ENCODE data around the gene PTPRK. TPM values are rescaled to one million over a fixed set of nuclear protein-coding genes. Genes with fewer than 3 reads are reported as not detected.

The PTPRK gene
- total and polyA plus RNA-seq, 2 of the 8 experiments (the other 6 are each of a cell fraction or from before 2014, with no cell fraction given): 11.4 to 47.3 TPM

DNA sequence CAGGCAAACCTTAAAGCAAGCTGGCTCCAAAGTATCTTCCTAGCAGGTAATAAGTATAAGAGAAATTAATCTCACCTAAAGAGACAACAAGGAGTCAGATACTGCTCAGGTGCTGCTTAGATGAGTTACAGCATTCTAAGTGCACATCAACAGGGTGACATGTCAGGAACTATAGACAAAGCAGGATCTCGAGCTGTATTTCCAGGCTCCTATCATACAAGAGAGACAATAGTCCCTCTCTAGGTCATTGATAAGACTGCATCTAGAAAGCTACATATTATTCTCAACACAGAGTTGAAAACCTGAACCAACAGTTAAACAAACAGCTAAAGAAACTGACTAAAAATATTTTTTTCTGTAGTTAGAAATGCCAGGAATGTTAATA, 3.9 kb downstream of the PTPRK start:
- H2AK5ac ChIP-seq (ENCODE audit: low read depth, low read length): no peak overlapping the region
- 90% methylated on average over 1 of the region's 1 CpG; no CpG with 5 or more reads in 1 of the 2 experiments for WGBS, 2 experiments (ENCODE audit: extremely low coverage in 1 of 2, insufficient coverage in 1 of 2, insufficient read length in 1 of 2, insufficient replicate concordance in 2 of 2, low coverage in 1 of 2, low lambda C conversion rate in 2 of 2, missing lambda C conversion rate in 1 of 2)
- H3K4me1 ChIP-seq (replicated peaks in 1 of 4; ENCODE audit: control insufficient read depth in 3 of 4, insufficient read depth in 4 of 4, low read length in 3 of 4): peaks cover 0 to 7% (median 3%) of the 10 kb centered on the region in 4 experiments; a peak in 3 of 7 replicates
- H3K9ac ChIP-seq (replicated peaks in 1 of 4; ENCODE audit: extremely low read depth in 1 of 4, low read depth in 3 of 4, low read length in 3 of 4): no peak overlapping the region
- no peak overlapping the region for H2BK15ac ChIP-seq (ENCODE audit: low read length)
- H3K4me3 ChIP-seq (ENCODE audit: extremely low read depth in 1 of 4, insufficient read depth in 2 of 4, low read depth in 3 of 4, low read length in 4 of 4): no peak overlapping the region
- no peak overlapping the region for H3K23ac ChIP-seq (ENCODE audit: insufficient read length)
- peak; percentile 37 to 46 for TF ChIP-seq RAD21 (IDR thresholded peaks at IDR 0.05 in 1 of 2, conservative IDR thresholded peaks at IDR 0.05 in 1 of 2; ENCODE audit: low read depth in 2 of 2, low read length in 2 of 2)
- no peak for TF ChIP-seq POU5F1 (IDR thresholded peaks at IDR 0.05; ENCODE audit: low read depth, low read length)
- peak in 1 of 3 experiments; percentile 14; a peak in 1 of 4 replicates for TF ChIP-seq CTCF (IDR thresholded peaks at IDR 0.05; ENCODE audit: control extremely low read depth in 1 of 3, insufficient read depth in 1 of 3, low read depth in 1 of 3, low read length in 3 of 3)
- no peak overlapping the region for H3K56ac ChIP-seq (replicated peaks; ENCODE audit: insufficient read length, low read depth, low read length)
- no peak overlapping the region for H4K91ac ChIP-seq (replicated peaks; ENCODE audit: insufficient read length, low read length)
- POLR2A ChIA-PET (ENCODE audit: partially characterized antibody): interaction anchor here (0.6 kb wide), 1 partner anchor 810 kb away, joined by 3 read pairs; no protein-coding TSS in a partner anchor
- no peak overlapping the region for H4K8ac ChIP-seq (ENCODE audit: extremely low read depth, insufficient read depth, low read length)
- no peak overlapping the region for H3K14ac ChIP-seq (ENCODE audit: insufficient read length)
- H3K27me3 ChIP-seq (replicated peaks in 1 of 4; ENCODE audit: control insufficient read depth in 3 of 4, extremely low read depth in 1 of 4, insufficient read depth in 3 of 4, low read length in 3 of 4): no peaks in the 10 kb centered on the region; a peak in 1 of 7 replicates
- FAIRE-seq: no peak
- H3K27ac ChIP-seq (ENCODE audit: low read depth, low read length): no peak overlapping the region
- peaks cover 6 to 74% of the 10 kb centered on the region in 2 experiments; a peak in 3 of 4 replicates for H3K79me2 ChIP-seq (ENCODE audit: control insufficient read depth in 1 of 2, insufficient read depth in 2 of 2, low read length in 2 of 2)
- H3K4me2 ChIP-seq (ENCODE audit: insufficient read depth in 1 of 2, low read depth in 2 of 2, low read length in 2 of 2): no peak overlapping the region
- H3K79me1 ChIP-seq (ENCODE audit: low read depth, low read length): peaks cover 4% of the 10 kb centered on the region; the same call in 1 of the 2 replicates
- H4K5ac ChIP-seq (ENCODE audit: insufficient read length, low read depth, low read length): no peak overlapping the region
- peaks cover 9% of the 10 kb centered on the region for H3K23me2 ChIP-seq (ENCODE audit: low read depth, low read length)
- no peak for DNase-seq (ENCODE audit: low read depth in 1 of 2, low spot score in 2 of 2)
- peaks cover 9 to 10% of the 10 kb centered on the region in 2 experiments for H4K20me1 ChIP-seq (replicated peaks in 1 of 2; ENCODE audit: control insufficient read depth in 1 of 2, insufficient read depth in 2 of 2, low read length in 2 of 2)
- no peaks in the 10 kb centered on the region for H3K36me3 ChIP-seq (ENCODE audit: control insufficient read depth in 2 of 4, insufficient read depth in 4 of 4, low read length in 3 of 4)
- H3K4ac ChIP-seq (replicated peaks; ENCODE audit: insufficient read length, low read depth, low read length): no peak overlapping the region
- no peaks in the 10 kb centered on the region for H3K9me3 ChIP-seq (ENCODE audit: insufficient read depth in 2 of 2, low read depth in 1 of 2, low read length in 1 of 2)
- H2BK5ac ChIP-seq (ENCODE audit: low read depth, low read length): no peak overlapping the region
- H2BK20ac ChIP-seq (ENCODE audit: low read length): no peak overlapping the region
- H2BK12ac ChIP-seq (ENCODE audit: low read depth, low read length): no peak overlapping the region
- H2AFZ ChIP-seq (ENCODE audit: low read length): no peak overlapping the region
- no peak overlapping the region for H3K18ac ChIP-seq (ENCODE audit: extremely low read depth, low read length)
- CTCF ChIA-PET (ENCODE audit: partially characterized antibody): interaction anchor here (0.6 to 2.2 kb wide), 16 partner anchors 8 to 662 kb away, joined by 3 to 8 read pairs (median 4); no protein-coding TSS in a partner anchor
- no peak overlapping the region for H2BK120ac ChIP-seq (replicated peaks; ENCODE audit: low read depth, low read length)
